GM21367 (cell line): ENCODE measurements around the gene SPAG7.
A peak's percentile ranks its signal among the peaks of the same experiment; 100 is the strongest.

Experiments
- ATAC-seq: cut with Tn5 transposase; IDR thresholded peaks from one replicate; pipeline ENCODE4 v1.9.1; 2021; ENCODE audit not compliant: unreplicated experiment

The SPAG7 gene

GRCh38 chr17:4967539-4968485 lies at the start of gene SPAG7:
Gene SPAG7 (minus strand): TSS chr17:4967817. CDS start chr17:4967804, 13 bp downstream.
- peak; percentile 50 for ATAC-seq

- ATAC-seq: no peak
Measured at GRCh38 chr17:5014357-5014756, 46.7 kb upstream of the SPAG7 start.

- ATAC-seq: no peak
Measured at GRCh38 chr17:5011928-5012327, 44.3 kb upstream of the SPAG7 start.

- no peak for ATAC-seq
Measured at GRCh38 chr17:5003214-5003867, 35.7 kb upstream of the SPAG7 start.

GRCh38 chr17:5002121-5002788 lies 34.6 kb upstream of the SPAG7 start:
- no peak for ATAC-seq

- ATAC-seq: no peak
Measured at GRCh38 chr17:5000237-5000639, 32.6 kb upstream of the SPAG7 start.

GRCh38 chr17:4999430-5000093 lies 31.9 kb upstream of the SPAG7 start:
- no peak for ATAC-seq

- no peak for ATAC-seq
Measured at GRCh38 chr17:4998732-4999429, 31.3 kb upstream of the SPAG7 start.

- ATAC-seq: peak; percentile 2
Measured at GRCh38 chr17:4998027-4998731, 30.6 kb upstream of the SPAG7 start.

GRCh38 chr17:4997302-4998026 lies 29.8 kb upstream of the SPAG7 start, which contains the start of the genes INCA1 and KIF1C:
Gene INCA1 (minus strand): TSS chr17:4997522. CDS start chr17:4994437, 3,085 bp downstream.
Gene KIF1C (plus strand): TSS chr17:4997950. CDS start chr17:5000247, 2,297 bp downstream.
- ATAC-seq: peak; percentile 72

- ATAC-seq: no peak
Measured at GRCh38 chr17:4994081-4994595, 26.5 kb upstream of the SPAG7 start.

- no peak for ATAC-seq
Measured at GRCh38 chr17:4987767-4988567, 20.4 kb upstream of the SPAG7 start.

- ATAC-seq: peak; percentile 60
Measured at GRCh38 chr17:4986951-4987766, 19.5 kb upstream of the SPAG7 start, which contains the start of gene CAMTA2. Gene CAMTA2 (minus strand): TSS chr17:4987675. CDS start chr17:4986222, 1,453 bp downstream.

- no peak for ATAC-seq
Measured at GRCh38 chr17:4986403-4986802, 18.8 kb upstream of the SPAG7 start.

- ATAC-seq: no peak
Measured at GRCh38 chr17:4982305-4982704, 14.7 kb upstream of the SPAG7 start.

- ATAC-seq: no peak
Measured at GRCh38 chr17:4980644-4981216, 13.1 kb upstream of the SPAG7 start.

GRCh38 chr17:4978726-4979125 lies 11.1 kb upstream of the SPAG7 start:
- no peak for ATAC-seq
